C4-2B (cell line): ENCODE measurements around the gene LPP.

Experiments used
- H3K27ac ChIP-seq: fragments of 450-650 bp; 2 replicates; pipeline ENCODE4 v1.5.1; 2017
- CTCF ChIP-seq: fragments of 450-650 bp; conservative IDR thresholded peaks from 2 replicates; pipeline ENCODE4 v1.5.1; 2017; ENCODE audit warnings: mild to moderate bottlenecking
- ZFX ChIP-seq: fragments of 450-650 bp; IDR thresholded peaks from 2 replicates; pipeline ENCODE4 v1.6.1; 2017

LPP gene

GRCh38 chr3:188137051-188137450 lies 16.9 kb upstream of the LPP start:
- TF ChIP-seq CTCF (no peak), ZFX (no peak)
- H3K27ac ChIP-seq = no peak overlapping the region

GRCh38 chr3:188139466-188139865 lies 14.5 kb upstream of the LPP start:
- TF ChIP-seq ZFX (no peak), CTCF (no peak)
- no peak overlapping the region for H3K27ac ChIP-seq

DNA sequence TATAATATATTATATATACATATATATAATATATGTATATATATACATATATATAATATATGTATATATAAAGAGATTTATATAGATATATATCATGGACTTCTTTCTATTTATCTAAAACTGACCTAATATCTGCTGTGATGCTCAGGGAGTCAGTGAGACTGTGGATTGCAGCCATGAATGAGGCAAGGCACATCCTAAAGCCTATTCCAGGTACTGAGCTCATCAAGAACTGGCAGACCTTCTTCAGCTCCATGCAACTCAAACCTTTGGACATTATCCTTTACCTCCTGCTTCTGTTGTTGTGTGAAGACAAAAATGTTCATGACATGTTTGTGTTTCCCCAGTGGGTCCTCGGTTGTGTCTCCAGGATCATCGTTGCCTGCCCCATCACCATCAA lies 7.7 kb upstream of the LPP start:
- TF ChIP-seq ZFX (no peak), CTCF (no peak)
- H3K27ac ChIP-seq = no peak overlapping the region

DNA sequence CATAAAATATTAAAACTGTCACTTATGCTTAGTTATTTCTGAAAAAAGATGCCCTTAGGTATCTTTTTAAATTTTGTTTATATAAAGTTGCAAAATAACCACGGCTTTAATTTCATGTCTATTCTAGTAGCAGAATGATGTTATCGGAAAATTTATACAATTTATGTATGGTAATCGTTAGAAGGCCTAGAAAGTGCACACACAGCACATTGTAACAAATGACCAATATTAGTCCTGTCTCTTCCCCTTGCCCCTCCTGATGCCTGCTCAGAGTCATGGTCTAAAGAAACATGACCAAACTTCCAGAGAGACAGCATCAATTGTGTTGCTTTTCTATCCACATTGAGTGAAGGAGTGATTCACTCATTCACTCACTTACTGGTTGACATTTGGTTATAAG lies 6.2 kb upstream of the LPP start:
- TF ChIP-seq CTCF (no peak), ZFX (no peak)
- no peak overlapping the region for H3K27ac ChIP-seq

DNA sequence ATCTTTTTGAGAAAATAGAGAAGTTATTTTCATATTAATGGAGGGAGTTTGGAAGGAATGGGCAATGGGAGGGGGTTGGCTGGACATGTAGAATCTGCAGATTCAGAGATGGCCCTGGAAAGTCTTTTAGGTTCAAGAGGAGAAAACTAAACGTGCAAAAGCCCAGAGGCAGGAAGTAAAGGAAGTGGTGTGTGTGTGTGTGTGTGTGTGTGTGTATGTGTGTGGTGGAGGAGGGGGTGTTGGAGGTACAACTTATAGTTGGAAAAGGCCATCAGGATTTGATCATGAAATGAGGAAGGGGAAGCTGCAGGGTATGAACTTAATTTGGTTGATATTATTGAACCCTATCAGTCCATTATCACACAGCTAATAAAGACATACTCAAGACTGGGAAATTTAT lies 5.6 kb upstream of the LPP start:
- TF ChIP-seq CTCF = no peak
- TF ChIP-seq ZFX = no peak
- no peak overlapping the region for H3K27ac ChIP-seq

DNA sequence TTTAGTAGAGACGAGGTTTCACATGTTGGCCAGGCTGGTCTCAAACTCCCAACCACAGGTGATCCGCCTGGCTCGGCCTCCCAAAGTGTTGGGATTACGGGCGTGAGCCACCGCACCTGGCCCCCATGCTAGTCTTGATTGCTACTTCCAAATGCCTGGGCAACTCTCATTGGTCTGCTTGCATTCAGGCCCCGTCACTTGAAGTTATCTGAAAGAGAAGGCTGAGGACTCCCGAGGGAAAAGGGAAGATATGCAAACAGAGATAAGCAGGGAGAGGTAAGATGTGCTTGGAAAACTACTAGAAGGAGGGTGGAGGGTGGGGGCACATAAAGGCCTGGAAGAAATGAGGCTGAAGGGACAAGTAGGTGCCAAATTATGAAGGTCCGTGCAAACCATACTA lies 4.4 kb upstream of the LPP start:
- H3K27ac ChIP-seq = no peak overlapping the region
- TF ChIP-seq ZFX (no peak), CTCF (no peak)

GRCh38 chr3:188150982-188151381 lies 3.0 kb upstream of the LPP start:
- TF ChIP-seq CTCF (no peak), ZFX (no peak)
- no peak overlapping the region for H3K27ac ChIP-seq
